Measurements from ENCODE around the gene DCAKD.

The DCAKD gene

DNA sequence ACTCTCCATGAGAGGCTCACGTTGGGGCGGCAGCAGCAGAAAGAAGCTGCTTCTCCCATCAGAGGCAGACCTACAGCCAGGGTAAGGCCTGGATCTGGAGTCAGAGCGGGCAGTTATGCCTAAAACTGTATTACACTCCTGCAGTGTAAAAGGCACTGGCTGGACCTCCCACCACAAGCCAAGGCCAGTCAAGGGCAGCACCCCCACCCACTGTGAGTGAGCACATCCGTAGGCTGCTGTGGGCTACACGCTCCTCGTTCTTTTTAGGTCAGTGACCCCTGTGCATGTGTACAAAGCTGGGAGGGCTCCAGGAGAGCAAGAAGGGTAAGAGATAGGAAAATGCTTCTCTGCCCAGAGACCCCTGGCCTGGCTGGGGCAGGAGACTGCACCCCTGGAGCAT is 20.7 kb downstream of the DCAKD start:
- no peak for DNase-seq (ENCODE audit: low spot score)

DNA sequence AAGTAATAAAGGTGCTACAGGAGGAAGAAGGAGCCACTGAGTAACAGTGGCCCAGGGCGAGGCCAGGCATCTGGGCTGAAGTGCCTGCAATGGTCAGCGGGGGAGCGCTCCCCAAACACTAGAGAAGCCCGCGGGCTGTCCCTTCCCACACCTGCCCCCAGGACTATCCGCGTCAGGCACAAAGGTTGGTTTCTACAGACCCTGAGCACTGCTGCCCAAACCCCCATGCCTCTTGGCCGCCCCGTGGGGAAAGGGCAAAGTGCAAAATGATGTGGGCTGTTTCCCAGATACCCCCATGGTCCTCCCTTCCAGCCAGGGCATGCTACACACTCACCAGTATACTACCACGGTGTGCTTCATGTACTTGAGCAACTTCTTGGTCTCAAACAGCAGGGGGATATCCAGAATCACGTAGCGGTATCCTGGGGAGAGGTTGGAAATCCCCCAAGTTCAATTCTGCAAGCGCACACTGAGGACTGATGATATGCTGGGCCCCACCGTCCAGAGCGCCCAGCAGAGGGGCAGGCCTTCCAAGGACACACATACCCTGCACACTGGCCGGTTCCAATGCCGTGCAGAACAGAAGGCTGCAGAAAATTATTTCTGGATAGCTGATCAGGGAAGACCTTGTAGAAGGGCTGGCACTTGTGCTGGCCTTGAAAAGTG is 21.5 kb downstream of the DCAKD start:
- DNase-seq (ENCODE audit: low spot score): no peak

DNA sequence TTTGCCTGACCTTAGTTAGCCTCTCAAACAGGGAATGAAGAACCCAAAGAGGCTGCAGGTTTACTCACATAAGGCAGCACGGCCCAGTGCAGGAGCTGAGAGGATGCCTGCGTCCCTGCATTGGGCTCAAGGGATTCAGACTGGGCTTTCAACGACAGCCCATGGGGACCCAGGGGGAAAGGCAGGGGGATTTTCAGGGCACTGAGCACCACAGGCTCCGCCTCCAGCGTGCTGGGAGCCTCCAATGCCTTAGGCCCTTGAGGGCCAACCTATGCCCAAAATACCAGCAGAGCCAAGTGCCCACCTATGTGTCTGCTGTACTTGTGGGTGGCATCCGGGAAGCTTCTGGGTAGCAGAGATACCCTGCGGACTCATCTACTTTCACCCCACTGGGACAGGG is 22.3 kb downstream of the DCAKD start:
- DNase-seq (ENCODE audit: low spot score): no peak

DNA sequence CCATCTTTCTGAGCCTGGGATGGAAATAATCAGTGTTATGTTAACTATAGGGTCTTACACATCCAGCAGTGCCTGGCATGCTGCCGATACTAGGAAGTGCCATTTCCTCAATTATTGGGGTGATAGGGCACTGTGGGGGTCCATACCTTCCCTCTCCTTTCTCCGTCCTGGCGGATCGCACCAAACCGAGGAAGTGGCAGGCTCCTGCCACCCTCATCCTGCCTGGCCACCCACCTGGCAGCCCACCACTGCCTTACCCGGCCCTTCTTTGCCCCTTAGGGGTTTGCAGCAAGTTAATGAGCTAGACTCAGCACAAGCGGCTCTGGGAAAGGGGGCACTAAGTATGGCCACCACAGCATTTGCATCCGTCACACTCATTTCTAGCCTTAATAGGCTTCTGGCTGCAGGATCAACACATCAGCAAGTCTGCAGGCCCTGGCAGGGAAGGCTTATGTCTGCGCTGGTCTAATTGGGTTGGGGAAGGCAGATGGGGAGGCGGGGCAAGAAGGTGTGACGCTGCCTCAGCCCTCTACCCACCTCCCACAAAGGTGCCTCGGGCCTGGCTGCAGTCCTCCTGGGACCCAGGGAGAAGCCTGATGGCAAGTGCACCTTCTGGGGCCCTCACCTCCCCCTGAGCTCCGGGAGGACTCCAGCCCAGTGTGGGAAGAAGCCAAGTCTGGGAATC is 28.6 kb downstream of the DCAKD start:
- DNase-seq (ENCODE audit: low spot score): peak; percentile 79

DNA sequence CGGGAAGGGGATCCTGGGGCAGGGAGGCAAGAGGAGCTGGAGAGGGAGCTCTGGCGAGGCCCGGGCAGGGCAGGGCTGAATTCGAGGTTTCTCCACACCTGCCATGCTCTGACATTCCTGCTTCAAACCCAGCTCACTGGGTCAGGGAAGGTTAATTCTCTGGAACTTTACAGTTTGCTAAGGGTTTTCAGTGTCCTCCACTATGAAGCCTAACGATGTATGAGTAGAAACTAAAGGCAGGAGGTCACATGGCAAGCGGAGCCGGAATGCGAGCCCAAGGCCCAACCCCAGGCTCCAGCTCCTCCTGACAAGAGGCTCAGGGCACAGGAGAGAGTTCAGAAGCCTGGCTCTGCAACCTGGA is 29.2 kb downstream of the DCAKD start:
- DNase-seq (ENCODE audit: low spot score): no peak

DNA sequence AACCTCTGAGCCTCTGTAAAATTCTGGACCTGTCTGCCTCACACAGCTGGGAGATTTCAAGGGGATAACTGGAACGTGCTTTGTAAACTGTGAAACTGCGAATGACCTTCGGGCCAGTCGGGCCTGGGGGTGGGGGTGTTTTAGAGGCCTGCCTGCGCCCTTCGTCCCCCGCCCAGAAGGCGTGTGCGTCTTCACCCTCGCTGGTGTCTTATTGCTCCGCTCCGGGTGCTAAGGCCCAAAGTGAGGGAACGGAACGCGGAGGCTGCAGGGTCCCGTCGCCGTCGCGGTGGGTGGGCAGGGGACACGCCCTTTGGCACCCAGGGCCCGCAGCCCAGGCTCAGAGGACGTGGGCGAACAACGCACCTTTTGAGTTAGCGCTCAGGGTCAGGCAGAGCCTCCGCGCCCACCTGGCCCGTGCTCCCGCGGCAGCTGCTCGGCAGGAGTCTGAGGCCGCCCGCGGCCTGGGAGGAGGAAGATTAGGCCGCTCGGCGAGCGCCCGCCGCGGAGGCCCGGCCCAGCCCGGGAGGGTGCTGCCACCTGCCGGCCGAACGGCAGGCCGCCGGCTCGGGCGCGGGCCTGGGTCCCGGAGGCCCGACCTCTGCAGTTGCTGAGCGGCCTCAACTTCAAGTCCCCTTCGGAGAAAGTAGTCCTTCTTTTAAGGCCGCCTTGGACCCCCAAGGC is 29.7 kb downstream of the DCAKD start:
- DNase-seq (ENCODE audit: low spot score): peak; percentile 91

DNA sequence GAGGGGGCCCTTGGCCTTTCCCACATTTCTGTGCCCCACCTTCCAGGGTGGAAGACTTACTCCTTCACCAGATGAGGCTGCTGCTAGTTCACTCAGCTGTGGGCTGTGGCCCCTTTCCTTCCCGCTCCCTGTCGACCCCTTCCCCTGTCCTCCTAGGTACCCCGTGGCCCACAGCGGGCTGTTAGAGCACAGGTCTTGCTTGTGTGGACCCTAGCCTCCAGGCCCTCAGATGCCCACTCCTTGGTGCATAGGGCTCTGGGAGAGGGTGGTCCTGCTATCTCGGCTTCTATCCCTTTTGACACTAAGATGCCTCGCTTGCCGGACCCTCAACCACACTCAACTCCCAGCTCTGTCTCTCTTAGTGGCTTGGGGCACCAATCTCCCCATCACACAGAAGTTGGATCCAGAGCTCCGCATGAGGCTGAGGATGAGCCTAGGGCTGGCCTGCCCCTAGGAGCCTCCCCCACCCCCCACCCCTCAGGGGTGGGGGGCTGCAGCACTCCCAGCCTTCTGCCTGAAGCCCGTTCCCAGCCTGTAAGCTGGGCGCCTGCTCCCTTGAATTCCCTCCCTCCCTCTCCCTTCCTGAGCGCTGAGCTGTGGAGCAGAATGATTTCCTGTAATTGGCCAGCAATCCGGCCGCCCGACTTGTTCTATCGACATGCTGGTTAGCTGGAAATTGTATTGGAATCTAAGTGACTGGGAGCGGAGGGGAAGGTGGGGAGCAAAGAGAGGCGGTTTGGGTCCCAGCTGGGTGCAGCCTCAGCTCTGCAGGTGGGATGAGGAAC is 30.9 kb downstream of the DCAKD start:
- no peak for DNase-seq (ENCODE audit: low spot score)

DNA sequence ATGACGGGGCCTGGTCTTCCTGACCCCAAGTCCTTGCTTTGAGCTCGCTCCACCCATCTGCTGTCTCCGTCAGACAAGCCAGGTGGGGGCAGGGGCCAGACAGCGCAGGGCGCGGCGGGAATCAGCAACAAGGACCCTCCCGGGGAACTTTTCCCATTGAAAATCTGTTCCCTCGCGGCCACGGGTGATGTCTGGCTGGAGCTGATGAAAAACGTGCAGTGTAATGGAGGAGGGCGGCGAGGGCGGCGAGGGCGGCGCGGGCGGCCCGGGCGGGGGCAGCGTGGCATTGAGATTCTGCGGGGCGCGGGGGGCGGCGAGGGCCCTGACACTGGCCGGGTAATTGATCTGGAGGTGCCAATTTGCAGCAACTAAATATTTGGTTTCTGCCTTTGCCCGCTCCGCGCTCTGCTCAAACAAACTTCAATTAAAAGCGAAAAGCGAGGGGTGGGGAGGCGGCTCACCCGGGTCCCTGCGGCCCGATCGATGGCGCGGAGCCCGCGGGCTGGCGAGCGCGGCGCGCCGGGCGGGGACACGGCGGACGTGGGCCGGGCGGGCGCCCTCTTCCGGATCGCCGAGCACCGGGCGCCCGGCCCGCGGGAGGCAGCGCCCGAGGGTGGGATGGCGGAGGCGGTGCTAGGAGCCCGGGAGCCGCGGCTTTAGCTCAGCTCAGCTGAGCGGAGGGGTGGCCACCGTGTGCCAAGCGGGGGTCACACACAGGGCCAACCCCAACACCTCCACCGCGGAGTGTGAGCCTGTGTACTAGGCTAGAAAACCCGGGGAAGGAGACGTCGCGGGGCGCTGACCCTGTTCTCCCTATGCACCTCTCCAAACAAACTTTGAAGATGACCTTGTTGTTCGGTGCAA is 32.4 kb downstream of the DCAKD start:
- DNase-seq (ENCODE audit: low spot score): peak; percentile 34

DNA sequence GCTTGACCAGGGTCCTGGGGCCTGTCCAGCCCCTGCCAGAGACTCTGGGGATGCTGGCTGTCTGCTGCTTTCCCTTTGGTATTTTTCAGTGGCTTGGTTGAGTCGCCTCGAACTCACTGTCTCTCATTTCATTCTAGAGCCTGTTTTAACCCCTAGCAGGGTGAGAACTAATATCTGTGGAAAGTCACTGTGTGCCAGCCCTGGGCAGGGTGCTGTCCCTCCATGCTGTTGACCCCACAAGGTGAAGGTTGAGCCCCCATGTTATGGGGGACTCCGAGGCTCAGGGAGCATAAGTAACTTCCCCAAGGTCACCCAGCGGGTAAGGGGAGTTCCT is 33.0 kb downstream of the DCAKD start:
- no peak for DNase-seq (ENCODE audit: low spot score)

DNA sequence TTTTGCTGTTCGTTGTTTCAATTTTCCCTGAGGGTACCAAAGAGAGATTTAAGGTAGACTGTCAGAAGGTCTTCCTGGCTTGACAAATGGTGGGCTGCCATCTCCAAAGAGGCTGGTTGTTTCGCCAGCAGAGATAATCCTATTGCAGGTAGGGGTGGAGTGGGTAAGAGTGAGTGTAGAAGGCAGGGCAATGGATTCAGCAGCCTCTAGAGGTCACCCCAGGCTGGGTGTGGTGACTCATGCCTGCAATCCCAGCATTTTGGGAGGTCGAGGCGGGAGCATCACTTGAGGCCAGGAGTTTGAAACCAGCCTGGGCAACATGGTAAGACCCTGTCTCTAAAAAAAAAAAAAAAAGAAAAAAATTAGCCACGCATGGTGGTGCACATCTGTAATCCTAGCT is 34.6 kb downstream of the DCAKD start:
- no peak for DNase-seq (ENCODE audit: low spot score)

DNA sequence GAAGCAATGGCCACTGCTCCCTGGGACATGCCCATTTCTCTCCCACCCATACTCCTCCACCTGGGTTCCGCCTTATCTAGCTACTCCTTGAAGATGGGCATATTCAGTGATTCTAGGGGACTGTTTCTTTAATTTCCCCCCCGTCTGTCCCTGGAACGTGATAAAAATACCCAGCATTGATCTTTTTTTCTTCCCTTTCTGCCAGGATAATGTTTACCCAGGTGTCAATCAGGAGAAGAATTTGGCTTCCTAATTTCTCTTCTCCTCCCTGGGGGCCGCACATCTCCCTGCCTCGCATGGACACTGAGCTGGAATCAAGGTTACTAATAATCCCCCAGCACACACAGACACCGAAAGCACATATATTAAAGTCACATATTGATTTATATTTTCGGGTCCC is 35.2 kb downstream of the DCAKD start:
- no peak for DNase-seq (ENCODE audit: low spot score)

DNA sequence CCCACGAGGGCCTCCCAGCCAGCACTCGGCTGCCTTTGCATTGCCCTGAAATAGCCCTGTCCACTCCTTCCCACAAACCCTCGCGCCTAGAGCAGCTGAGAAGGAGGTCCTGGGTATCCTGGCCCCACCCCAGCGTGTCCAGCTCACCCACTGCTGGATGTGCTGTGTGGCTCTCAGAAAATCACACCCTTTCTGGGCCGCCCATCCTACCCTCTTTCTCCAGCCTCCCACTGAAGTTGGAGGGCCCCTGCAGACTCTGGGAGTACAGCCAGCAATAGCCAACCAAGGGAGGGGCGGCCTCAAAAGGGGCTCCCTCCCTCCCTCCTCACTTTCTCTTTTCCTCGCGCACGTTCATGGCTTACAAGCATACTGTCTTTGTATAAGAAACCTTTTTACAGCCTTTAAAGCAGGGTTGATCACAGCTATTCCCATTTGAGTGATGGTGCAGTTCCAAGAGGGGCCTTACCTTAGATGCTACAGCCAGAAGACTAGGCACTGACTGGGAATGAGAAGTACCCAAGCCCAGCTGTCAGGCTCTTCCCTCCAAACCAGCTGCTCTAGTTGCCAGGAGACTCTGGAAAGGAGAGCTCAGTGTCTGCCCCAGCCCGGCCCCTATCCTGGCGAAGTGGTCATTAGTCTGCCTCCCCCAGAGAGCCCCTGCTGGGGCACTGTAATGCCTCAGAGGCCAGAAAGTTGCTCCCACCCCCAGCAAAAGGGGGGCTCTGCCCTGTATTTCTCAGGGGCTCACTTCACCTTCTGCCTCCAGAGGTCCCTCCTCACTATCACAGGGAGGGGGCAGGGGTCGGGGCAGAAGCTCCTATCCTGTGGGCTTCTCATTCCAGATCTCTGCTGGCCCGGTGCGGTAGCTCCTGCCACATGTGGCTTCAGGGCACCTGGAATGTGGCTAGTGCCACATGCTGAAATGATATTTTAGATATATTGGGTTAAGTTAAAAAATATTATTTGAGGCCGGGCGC is 38.1 kb downstream of the DCAKD start:
- no peak for DNase-seq (ENCODE audit: low spot score)

DNA sequence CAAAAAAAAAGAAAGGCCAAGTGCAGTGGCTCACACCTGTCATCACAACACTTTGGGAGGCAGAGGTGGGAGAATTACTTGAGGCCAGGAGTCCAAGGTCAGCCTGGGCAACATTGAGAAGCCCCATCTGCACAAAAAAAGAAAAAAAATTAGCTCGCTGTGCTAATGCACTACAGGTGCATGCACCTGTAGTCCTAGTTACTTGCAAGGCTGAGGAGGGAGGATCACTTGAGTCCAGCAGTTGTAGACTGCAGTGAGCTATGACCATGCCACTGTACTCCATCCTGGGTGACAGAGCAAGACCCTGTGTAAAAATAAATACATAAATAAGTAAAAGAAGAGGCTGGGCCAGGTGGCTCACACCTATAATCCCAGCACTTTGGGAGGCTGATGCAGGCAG is 39.7 kb downstream of the DCAKD start:
- no peak for DNase-seq (ENCODE audit: low spot score)

DNA sequence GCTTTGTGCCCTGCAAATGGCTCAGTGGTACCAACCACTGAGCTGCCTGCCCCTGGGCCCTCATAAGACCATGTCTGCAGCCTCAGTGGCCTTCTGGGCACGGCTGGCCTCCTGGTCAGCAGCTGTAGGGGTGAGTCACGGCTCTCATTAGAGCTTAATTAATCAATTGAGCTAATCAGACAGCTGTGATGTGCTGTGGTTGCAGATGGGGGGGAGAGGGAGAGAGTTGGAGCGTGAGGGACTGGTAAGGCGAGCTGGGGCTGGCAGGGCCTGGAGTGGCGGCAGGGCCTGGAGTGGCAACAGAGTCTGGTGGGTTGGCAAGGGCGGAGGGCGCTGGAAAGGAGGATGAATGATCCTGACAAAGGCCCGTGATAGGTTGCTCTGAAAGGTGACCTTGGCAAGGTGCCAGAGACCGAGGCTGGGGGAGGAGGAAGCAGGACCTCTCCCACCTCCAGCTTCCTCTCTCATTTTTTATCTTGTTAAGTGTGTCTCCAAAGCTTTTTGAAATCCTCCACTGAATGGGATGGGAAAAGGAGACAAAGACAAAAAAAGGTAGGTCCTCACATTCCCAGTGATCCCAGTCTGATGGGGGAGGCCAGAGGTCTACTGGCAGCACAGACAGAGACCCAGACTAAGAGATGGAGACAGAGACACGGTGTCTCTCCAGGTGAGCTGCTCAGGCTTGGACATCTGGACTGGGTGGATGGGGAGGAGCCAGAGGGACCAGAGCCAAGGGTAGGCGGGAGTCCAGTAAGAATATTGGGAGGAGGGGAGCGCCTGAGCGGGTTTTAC is 41.6 kb downstream of the DCAKD start:
- no peak for DNase-seq (ENCODE audit: low spot score)

DNA sequence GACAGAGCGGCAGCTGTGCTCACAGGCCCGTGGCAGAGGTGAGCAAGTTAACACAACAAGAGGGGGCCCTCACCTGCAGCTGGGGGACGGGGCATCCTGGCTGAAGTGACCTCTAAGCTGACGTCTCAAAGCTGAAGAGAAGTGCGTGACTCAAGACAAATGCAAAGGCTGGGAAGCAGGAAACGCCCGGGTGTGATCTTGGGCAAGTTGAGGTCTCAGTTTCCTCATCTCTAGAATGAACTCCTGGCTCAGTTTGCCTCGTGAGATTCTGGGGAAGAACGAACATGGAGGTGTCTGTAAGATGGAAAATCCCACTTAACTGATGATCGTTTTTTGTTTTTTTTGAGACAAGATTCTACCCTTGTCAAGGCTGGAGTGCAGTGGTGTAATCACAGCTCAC is 43.2 kb downstream of the DCAKD start:
- DNase-seq (ENCODE audit: low spot score): no peak

DNA sequence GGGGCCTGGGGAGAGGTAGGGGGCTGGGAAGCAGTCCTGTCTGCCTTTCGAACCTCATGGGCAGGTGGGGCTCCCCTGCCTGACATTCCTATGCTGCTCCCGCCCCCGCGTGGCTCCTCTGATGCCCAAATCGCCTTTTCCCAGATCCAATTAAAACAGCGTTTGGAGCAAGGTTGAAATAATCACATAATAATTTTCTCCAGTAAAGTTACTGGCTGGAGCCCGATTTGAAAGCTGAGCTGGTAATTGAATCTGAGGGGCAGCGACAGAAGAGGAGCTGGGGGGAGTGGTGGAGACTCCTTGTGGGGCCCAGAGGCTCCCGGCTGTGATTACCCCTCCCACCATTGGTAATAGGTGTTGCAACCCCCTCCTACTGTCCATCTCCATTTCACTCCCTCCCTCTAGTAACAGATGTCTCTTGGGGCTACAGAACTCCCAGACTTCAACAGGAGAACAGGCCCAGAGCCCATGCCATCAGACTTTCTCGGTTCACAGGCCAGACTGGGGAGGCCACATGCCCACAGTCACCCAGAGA is 44.4 kb downstream of the DCAKD start:
- DNase-seq (ENCODE audit: low spot score): no peak

DNA sequence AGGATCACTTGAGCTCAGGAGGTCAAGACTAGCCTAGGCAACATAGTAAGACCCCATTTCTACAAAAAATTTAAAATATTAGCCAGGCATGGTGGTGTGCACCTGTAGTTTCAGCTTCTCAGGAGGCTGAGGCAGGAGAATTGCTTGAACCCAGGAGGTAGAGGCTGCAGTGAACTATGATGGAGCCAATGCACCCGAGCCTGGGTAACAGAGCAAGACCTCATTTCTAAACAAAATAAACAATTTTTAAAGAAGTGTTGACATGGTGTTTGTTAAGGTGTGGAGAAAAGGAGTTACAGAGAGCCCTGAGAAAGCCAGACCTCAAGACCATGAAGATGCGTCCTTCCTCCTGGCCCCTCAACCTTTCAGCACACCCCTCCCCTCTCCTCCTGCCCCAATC is 45.7 kb downstream of the DCAKD start:
- DNase-seq (ENCODE audit: low spot score): no peak

DNA sequence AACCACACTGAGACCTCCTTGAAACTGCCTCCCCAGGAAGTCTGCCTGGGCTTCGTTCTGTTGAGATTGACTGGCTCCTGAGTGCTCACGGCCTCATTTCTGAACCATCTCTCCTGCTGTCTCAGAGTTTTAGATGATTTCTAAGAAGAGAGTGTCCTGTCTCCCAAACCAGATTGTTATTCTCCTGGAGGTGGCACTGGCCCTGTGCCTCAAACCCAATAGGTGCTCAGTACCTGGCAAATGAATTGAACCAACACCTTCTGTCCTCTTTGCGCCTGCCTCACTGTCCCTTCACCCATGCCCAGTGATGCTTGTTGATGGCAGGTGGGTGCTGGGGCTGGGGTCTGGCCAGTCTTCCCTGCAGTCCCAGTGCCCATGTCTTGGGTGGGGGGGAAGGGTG is 47.0 kb downstream of the DCAKD start:
- DNase-seq (ENCODE audit: low spot score): no peak

DNA sequence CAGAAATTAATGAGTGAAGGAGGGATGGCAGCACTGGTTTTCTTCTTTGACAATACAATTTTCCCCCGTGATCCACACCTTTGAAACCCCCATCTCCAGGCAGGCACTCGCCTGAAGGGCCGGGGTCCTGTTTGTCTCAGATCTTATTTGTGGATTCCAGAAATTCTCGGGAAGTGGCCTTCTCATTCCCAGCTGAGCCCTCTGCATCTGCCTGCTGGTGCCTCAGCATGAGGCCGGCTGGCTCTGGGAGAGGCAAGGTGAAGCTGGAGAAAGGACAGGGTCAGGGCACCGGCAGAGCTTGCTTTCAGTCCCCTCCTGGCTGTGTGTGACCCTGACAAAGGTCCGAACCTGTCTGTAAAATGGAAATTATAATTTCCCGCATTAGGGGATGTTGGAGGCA is 47.6 kb downstream of the DCAKD start:
- no peak for DNase-seq (ENCODE audit: low spot score)

DNA sequence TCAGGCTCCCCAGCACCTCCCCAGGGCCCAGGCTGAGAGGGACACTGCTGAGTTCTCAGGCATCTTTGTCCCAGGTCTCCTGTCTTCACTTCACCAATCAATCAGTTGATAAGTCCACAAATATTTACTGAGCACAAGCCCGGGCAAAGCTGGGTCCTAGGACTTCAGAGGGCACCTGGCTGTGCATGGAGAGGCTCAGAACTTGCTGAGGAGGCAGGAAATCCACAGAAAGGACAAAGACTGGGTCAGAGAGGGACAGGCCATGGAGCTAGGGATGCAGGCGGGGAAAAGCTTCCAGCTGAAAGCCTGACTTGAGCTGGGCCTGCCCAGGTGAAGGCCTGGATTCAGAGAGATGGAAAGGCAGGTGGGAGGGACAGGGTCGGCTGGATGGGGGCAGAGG is 50.1 kb downstream of the DCAKD start:
- DNase-seq (ENCODE audit: low spot score): no peak
